HS-27A (cell line): ENCODE data around the gene FAM229B.

Source experiments
- DNase-seq: peaks from one replicate; pipeline ENCODE4 v3.0.0-alpha.2; 2012; ENCODE audit warnings: low read depth, missing footprints

Gene FAM229B

DNA sequence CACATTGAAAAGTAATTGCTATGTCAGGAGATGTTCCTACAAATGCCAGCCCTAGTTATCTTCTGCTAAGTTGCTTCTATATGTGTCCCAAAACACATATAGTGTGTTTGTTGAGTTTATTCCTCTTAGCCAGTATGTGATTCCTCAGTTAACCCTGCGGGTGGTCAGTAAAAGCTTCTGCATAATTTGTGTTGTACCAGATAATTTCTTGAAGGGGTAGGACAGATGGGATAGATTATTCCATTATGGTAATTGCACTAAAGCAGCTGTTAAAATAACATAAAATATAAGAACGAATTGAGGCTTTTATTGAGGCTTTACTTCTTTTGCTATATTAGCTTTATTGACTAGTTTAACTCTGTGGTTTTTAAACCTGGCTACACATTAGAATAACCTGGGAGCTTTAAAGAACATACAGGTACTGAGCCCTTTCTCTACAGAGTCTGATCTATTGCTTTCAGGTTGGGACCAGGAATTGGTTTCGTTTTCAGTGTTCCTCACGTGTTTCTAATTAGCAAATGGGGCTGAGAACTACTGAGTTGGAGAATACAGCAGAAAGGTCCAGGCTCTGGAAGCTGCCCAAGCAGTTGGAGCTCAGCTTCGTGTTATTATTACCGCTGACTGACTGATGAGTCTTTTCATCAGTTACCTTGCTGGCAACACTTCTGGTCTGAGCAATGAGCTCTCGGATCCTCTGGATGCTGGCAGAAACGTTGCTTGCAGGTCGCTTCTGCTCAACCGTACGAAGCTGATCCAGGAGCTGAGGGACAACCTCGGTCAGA, 56.9 kb downstream of the FAM229B start:
- DNase-seq, result no peak

DNA sequence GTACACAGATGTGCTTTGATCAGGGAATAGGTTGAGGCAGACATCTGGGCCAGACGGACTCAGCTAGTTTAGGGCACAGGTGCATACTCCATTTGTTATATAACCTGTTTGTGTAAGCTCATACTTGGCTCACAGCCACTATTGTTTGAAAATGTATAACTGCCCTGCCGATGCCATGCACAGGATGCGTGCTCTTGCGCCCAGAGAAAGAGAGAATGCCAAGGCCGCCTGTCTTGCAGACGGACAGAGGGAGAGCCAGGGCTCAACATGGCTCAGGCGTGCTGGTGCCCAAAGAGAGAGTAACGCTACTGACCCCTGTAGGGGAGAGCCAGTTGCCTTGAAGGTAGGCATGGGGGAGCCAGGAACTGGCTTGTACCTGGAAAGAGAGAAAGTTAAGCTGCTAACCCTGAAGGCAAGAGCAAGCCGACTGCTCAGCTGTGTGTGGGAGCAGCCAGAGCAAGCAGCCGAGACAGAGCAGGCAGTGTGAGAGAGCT, 57.7 kb downstream of the FAM229B start:
- DNase-seq, result no peak

DNA sequence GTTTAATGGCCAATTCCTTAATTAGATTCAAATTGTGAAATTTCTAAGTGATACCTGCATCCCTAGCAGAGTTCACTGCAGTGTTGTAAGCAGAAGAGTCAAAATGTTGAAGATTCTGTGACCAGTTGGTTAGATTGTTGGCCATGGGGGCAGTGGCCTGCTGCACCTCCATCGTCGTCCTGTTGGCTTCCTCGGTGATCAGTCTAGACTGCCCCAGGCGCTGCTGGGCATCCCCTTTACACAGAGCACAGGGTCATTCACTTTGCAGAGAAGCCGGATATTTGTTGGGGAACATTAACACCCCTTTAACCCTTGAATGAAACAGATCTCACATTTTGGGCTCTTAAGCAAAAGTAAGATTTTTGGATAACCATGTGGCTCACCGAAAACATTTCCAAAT, 60.7 kb downstream of the FAM229B start:
- no peak for DNase-seq

GRCh38 chr6:112149236-112149635, 61.8 kb downstream of the FAM229B start:
- DNase-seq, result no peak

DNA sequence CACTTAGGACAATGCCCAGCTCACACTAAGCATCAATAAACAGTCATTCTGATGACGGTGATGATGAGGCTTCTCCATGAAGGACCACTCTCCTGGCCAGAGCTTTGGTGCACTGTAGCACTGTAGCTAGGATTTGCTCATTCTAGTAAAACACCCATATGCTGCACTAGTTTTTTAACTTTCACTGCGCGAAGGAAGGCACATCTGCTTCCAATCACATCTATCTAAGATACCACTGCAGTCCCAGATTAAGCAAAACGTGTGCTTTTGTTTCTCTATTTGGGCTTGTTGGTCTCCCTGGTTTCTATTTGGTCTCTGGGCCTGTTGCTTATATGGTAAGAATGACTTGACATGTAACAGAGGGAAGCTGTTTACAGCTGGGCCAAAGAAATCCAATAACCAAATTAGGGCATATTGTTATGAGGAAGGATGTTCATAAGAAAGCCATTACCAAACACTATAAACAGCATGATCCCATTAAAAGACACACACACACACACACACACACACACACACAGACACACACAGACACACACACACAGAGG, 62.4 kb downstream of the FAM229B start:
- DNase-seq, result no peak

GRCh38 chr6:112150363-112150762, 63.0 kb downstream of the FAM229B start:
- DNase-seq, result no peak
